Left kidney (tissue), 2 donors: ENCODE results near the gene GPR3. TPM values are rescaled to one million over a fixed set of nuclear protein-coding genes. Genes with fewer than 3 reads are reported as not detected.
A peak's percentile ranks its signal among the peaks of the same experiment; 100 is the strongest.
"Not testable (repeated sequence)": the region's sequence is repeated elsewhere in the genome, so short reads cannot be mapped to it uniquely, and the experiment has no call there.

Experiments
- DNase-seq: peaks from one replicate; pipeline ENCODE4 v3.0.0-alpha.2; 2013
- polyA plus RNA-seq: library from polyadenylated mRNA; unstranded; fragments of 120-200 nt; gene quantifications from one replicate; pipeline ENCODE4 v1.2.1, GENCODE V29; 2013; ENCODE audit not compliant: insufficient read length

GPR3 gene
- polyA plus RNA-seq, 1 donor = 1.0 TPM

- DNase-seq = no peak
Observed at GRCh38 chr1:27427816-27428315, 35.4 kb downstream of the GPR3 start.

- DNase-seq = peak; percentile 46
Observed at GRCh38 chr1:27428316-27429028, 36.0 kb downstream of the GPR3 start.

GRCh38 chr1:27429029-27429425 lies 36.6 kb downstream of the GPR3 start:
- DNase-seq = no peak

- DNase-seq = no peak
Observed at GRCh38 chr1:27430903-27431600, 38.6 kb downstream of the GPR3 start.

- no peak for DNase-seq
Observed at GRCh38 chr1:27431601-27431940, 39.1 kb downstream of the GPR3 start.

- DNase-seq = not testable (repeated sequence)
Observed at GRCh38 chr1:27432725-27433124, 40.3 kb downstream of the GPR3 start.

GRCh38 chr1:27433706-27434105 lies 41.3 kb downstream of the GPR3 start:
- no peak for DNase-seq

- no peak for DNase-seq
Observed at GRCh38 chr1:27435566-27436203, 43.3 kb downstream of the GPR3 start.

GRCh38 chr1:27436204-27437159 lies 44.1 kb downstream of the GPR3 start:
- DNase-seq = no peak

- DNase-seq = no peak
Observed at GRCh38 chr1:27438621-27439061, 46.2 kb downstream of the GPR3 start.

- DNase-seq = no peak
Observed at GRCh38 chr1:27439150-27439549, 46.7 kb downstream of the GPR3 start.

GRCh38 chr1:27444632-27445031 lies 52.2 kb downstream of the GPR3 start:
- no peak for DNase-seq

Other genes starting within 250 kb of the GPR3 start
- gene SLC9A1, start 237.5 kb upstream of the GPR3 start, polyA plus RNA-seq = 28.2 TPM
- 43.8 TPM for gene WDTC1, start 158.0 kb upstream of the GPR3 start, polyA plus RNA-seq
- gene TMEM222, start 70.5 kb upstream of the GPR3 start, polyA plus RNA-seq = 38.7 TPM
- 7.6 TPM for gene SYTL1, start 50.6 kb upstream of the GPR3 start, polyA plus RNA-seq
- gene MAP3K6, start 25.7 kb upstream of the GPR3 start, polyA plus RNA-seq = 7.1 TPM
- gene FCN3, start 17.8 kb upstream of the GPR3 start, polyA plus RNA-seq = 1.1 TPM
- gene CD164L2, start 9.3 kb upstream of the GPR3 start, polyA plus RNA-seq = 0.13 TPM
- 150 TPM for gene WASF2, start 97.5 kb downstream of the GPR3 start, polyA plus RNA-seq
- 43.2 TPM for gene AHDC1, start 211.5 kb downstream of the GPR3 start, polyA plus RNA-seq
- gene FGR, start 242.6 kb downstream of the GPR3 start, polyA plus RNA-seq = 1.2 TPM